ENCODE results near the gene SLC22A16. TPM values are rescaled to one million over a fixed set of nuclear protein-coding genes. Genes with fewer than 3 reads are reported as not detected.

Gene SLC22A16
- total and polyA plus RNA-seq, 4 donors, result 0.08 to 22.5 TPM; not detected in 2

- no peak for TF ChIP-seq RXRA (IDR thresholded peaks at IDR 0.05)
- no peak for TF ChIP-seq HNF4G (IDR thresholded peaks at IDR 0.05)
- TF ChIP-seq MAX (IDR thresholded peaks at IDR 0.05), result no peak
- no peak for TF ChIP-seq HNF4A (conservative IDR thresholded peaks at IDR 0.05)
- no peak for TF ChIP-seq RAD21 (IDR thresholded peaks at IDR 0.05)
These were observed 44.7 kb upstream of the SLC22A16 start (continued) for GRCh38 chr6:110520992-110521543.

- Histone ChIP-seq H3K9me3 (ENCODE audit: control insufficient read depth in 4 of 4, low read length in 3 of 4) (no peaks in the 10 kb centered on the region), H3K4me3 (ENCODE audit: low read depth in 1 of 3, low read length in 3 of 3) (no peak overlapping the region), H3K4me1 (ENCODE audit: control insufficient read depth in 4 of 4, insufficient read depth in 4 of 4, low read length in 3 of 4) (peaks cover 4 to 20% (median 15%) of the 10 kb centered on the region in 4 donors), H3K9ac (ENCODE audit: low read depth in 1 of 2, low read length in 2 of 2) (no peak overlapping the region), H3K27me3 (ENCODE audit: control insufficient read depth in 4 of 4, insufficient read depth in 4 of 4, low read length in 3 of 4) (no peaks in the 10 kb centered on the region), H3K27ac (ENCODE audit: low read depth in 1 of 2, low read length in 2 of 2) (no peak overlapping the region), H3K36me3 (ENCODE audit: control insufficient read depth in 4 of 4, insufficient read depth in 3 of 4, low read depth in 1 of 4, low read length in 3 of 4) (no peaks in the 10 kb centered on the region)
- no peak for TF ChIP-seq REST (IDR thresholded peaks at IDR 0.05)
- TF ChIP-seq ZBTB33 (IDR thresholded peaks at IDR 0.05), result no peak
- TF ChIP-seq MAX (IDR thresholded peaks at IDR 0.05), result no peak
- TF ChIP-seq TAF1 (conservative IDR thresholded peaks at IDR 0.05), result no peak
- no peak for TF ChIP-seq YY1 (IDR thresholded peaks at IDR 0.05)
- no peak for TF ChIP-seq NR2F2 (IDR thresholded peaks at IDR 0.05)
- no peak for TF ChIP-seq ATF3 (IDR thresholded peaks at IDR 0.05)
- no peak for TF ChIP-seq RAD21 (IDR thresholded peaks at IDR 0.05)
- no peak for TF ChIP-seq SP1 (IDR thresholded peaks at IDR 0.05)
- TF ChIP-seq HNF4A (conservative IDR thresholded peaks at IDR 0.05), result no peak
- TF ChIP-seq JUND (IDR thresholded peaks at IDR 0.05), result no peak
- no peak for TF ChIP-seq HNF4G (IDR thresholded peaks at IDR 0.05)
- no peak for TF ChIP-seq FOXA1 (IDR thresholded peaks at IDR 0.05)
- no peak for TF ChIP-seq RXRA (IDR thresholded peaks at IDR 0.05)
- no peak for TF ChIP-seq GABPA (IDR thresholded peaks at IDR 0.05 in 1 of 2, conservative IDR thresholded peaks at IDR 0.05 in 1 of 2)
- no peak for TF ChIP-seq CTCF (IDR thresholded peaks at IDR 0.05; ENCODE audit: low read depth, low read length, missing input control)
- WGBS, result 77% methylated on average over 12 of the region's 12 CpGs
- DNase-seq (ENCODE audit: low spot score), result no peak
These were observed 44.0 kb upstream of the SLC22A16 start for GRCh38 chr6:110520209-110520965.
